GM12878 (cell line): ENCODE measurements around the gene HIRIP3. TPM values are rescaled to one million over a fixed set of nuclear protein-coding genes. Genes with fewer than 3 reads are reported as not detected.

Source experiments
- ATAC-seq: fragments of 200-7000 bp; cut with Tn5 transposase; 3 replicates; pipeline ENCODE4 v1.9.1; 2020; ENCODE audit warnings: mild to moderate bottlenecking, moderate library complexity
- BruUV-seq: library from RNA; stranded (reverse); fragments of 400-500 nt; replicated peaks from 2 replicates; lab custom pipeline; 2021; lab: Mats Ljungman, UMichigan
- CTCF ChIA-PET: fragments of 300-600 bp; sonication (Branson Sonifier 250); formaldehyde crosslinking; extraction: SDS; loops from one replicate; lab custom pipeline; 2021; ENCODE audit warnings: inconsistent platforms; lab: Yijun Ruan, JAX
- POLR2A ChIA-PET: fragments of 350-600 bp; formaldehyde crosslinking; extraction: SDS; loops from one replicate; lab custom pipeline; 2021; ENCODE audit warnings: inconsistent platforms; lab: Charles Lee
- RAD21 ChIA-PET: fragments of 300-600 bp; sonication (Branson Sonifier 250); formaldehyde crosslinking; loops from one replicate; lab custom pipeline; 2023; ENCODE audit warnings: antibody characterized with exemption; ENCODE audit not compliant: unreplicated experiment; lab: Charles Lee
- SMC1A ChIA-PET: fragments of 300-600 bp; sonication (Branson Sonifier 250); formaldehyde crosslinking; loops from one replicate; lab custom pipeline; 2023; ENCODE audit not compliant: unreplicated experiment, uncharacterized antibody; lab: Charles Lee
- DNase-seq: peaks from one replicate; pipeline ENCODE4 v3.0.0-alpha.2; 2011; ENCODE audit warnings: low read depth, low spot score
- FAIRE-seq: peaks from 3 replicates; lab custom pipeline; 2011; peaks lifted over from hg19 to GRCh38; lab: Jason Lieb, UNC
- H2AFZ ChIP-seq: 2 replicates; pipeline ENCODE4 v1.6.0; 2011; ENCODE audit warnings: low read depth, low read length, control low read depth; ENCODE audit not compliant: control insufficient read depth
- H3K27ac ChIP-seq: 2 replicates; pipeline ENCODE4 v1.5.1; 2011; ENCODE audit warnings: control low read depth; ENCODE audit not compliant: control insufficient read depth, insufficient read depth
- H3K27me3 ChIP-seq, 2 experiments: replicated peaks in 1 of 2; 2 replicates each; pipeline versions ENCODE4 v1.6.0 to v1.6.1; 2011; ENCODE audit warnings: low read length in 1 of 2; ENCODE audit not compliant: control insufficient read depth in 2 of 2, insufficient read depth in 2 of 2
- H3K36me3 ChIP-seq, 2 experiments: 2 replicates each; pipeline ENCODE4 v1.5.1; 2011; ENCODE audit warnings: low read length in 1 of 2; ENCODE audit not compliant: control insufficient read depth in 2 of 2, insufficient read depth in 2 of 2
- H3K4me1 ChIP-seq: 2 replicates; pipeline ENCODE4 v1.6.1; 2011; ENCODE audit warnings: mild to moderate bottlenecking, low read length, moderate library complexity, mixed read lengths; ENCODE audit not compliant: control insufficient read depth, insufficient read depth
- H3K4me2 ChIP-seq: 2 replicates; pipeline ENCODE4 v1.6.0; 2011; ENCODE audit warnings: control low read depth; ENCODE audit not compliant: control insufficient read depth, insufficient read depth
- H3K4me3 ChIP-seq: fragments of 200-600 bp; sonication (generic); 2 replicates; pipeline ENCODE4 v1.5.1; 2016
- H3K79me2 ChIP-seq: 2 replicates; pipeline ENCODE4 v1.6.0; 2011; ENCODE audit warnings: low read length; ENCODE audit not compliant: control insufficient read depth, insufficient read depth
- H3K9ac ChIP-seq: 2 replicates; pipeline ENCODE4 v1.8.0; 2011; ENCODE audit warnings: low read length, control low read depth, mixed read lengths; ENCODE audit not compliant: control insufficient read depth, insufficient read depth
- H3K9me3 ChIP-seq: replicated peaks from 3 replicates; pipeline ENCODE4 v1.5.1; 2011; ENCODE audit warnings: mild to moderate bottlenecking, low read length; ENCODE audit not compliant: control insufficient read depth, insufficient read depth
- H4K20me1 ChIP-seq: 2 replicates; pipeline ENCODE4 v1.6.0; 2011; ENCODE audit not compliant: control insufficient read depth, insufficient read depth
- BCL11A ChIP-seq: IDR thresholded peaks from 2 replicates; pipeline ENCODE4 v1.6.1; 2011; ENCODE audit warnings: low read depth, low read length
- BRCA1 ChIP-seq: IDR thresholded peaks from 2 replicates; pipeline ENCODE4 v1.6.1; 2011; ENCODE audit warnings: low read depth, low read length, improper control_type of control experiment
- IKZF1 ChIP-seq: fragments of 450-650 bp; conservative IDR thresholded peaks from 2 replicates; pipeline ENCODE4 v1.6.1; 2017; ENCODE audit warnings: antibody characterized with exemption, mild to moderate bottlenecking
- NR2C1 ChIP-seq: fragments of 450-650 bp; IDR thresholded peaks from 2 replicates; pipeline ENCODE4 v1.6.1; 2017; ENCODE audit warnings: antibody characterized with exemption, mild to moderate bottlenecking, moderate library complexity
- POU2F2 ChIP-seq: IDR thresholded peaks from 3 replicates; pipeline ENCODE4 v1.6.1; 2011; ENCODE audit warnings: low read depth, mild to moderate bottlenecking, low read length, borderline replicate concordance
- RUNX3 ChIP-seq: IDR thresholded peaks from 2 replicates; pipeline ENCODE4 v1.6.1; 2012; ENCODE audit warnings: low read length, inconsistent platforms
- SMARCA5 ChIP-seq: fragments of 450-650 bp; IDR thresholded peaks from 2 replicates; pipeline ENCODE4 v1.6.1; 2017; ENCODE audit warnings: mild to moderate bottlenecking
- SPI1 ChIP-seq: IDR thresholded peaks from 2 replicates; pipeline ENCODE4 v1.6.1; 2011; ENCODE audit warnings: low read depth, mild to moderate bottlenecking, low read length, moderate library complexity, borderline replicate concordance; ENCODE audit not compliant: insufficient read depth
- ZNF622 ChIP-seq: fragments of 450-650 bp; IDR thresholded peaks from 2 replicates; pipeline ENCODE4 v1.6.1; 2017; ENCODE audit warnings: mild to moderate bottlenecking, inconsistent platforms
- WGBS: methylation state at CpG from one replicate; pipeline ENCODE4 v1.1.6; 2016; ENCODE audit warnings: low lambda C conversion rate; ENCODE audit not compliant: insufficient replicate concordance, insufficient coverage; ENCODE audit errors: missing lambda C conversion rate; 5-methylcytosine and 5-hydroxymethylcytosine counted together
- in situ Hi-C: fragments of 300-500 bp; cut with MboI; formaldehyde crosslinking; loops from 9 replicates; pipeline ENCODE4 v1.14.3; 2018; ENCODE audit warnings: mixed read lengths
- intact Hi-C: fragments of 100-400 bp; cut with micrococcal nuclease; formaldehyde crosslinking; loops from one replicate; pipeline ENCODE4 v1.14.2; 2022; ENCODE audit not compliant: unreplicated experiment
- polyA plus RNA-seq, 11 experiments: library from polyadenylated mRNA; depleted of rRNA in 4 of 11; unstranded in 6 of 11; stranded (reverse) in 5 of 11; fragments of >200 nt; fragmentation: Nextera tagmentation in 4 of 11; fragmentation: Illumina TruSeq in 1 of 11; extraction: Ambion mirVana in 4 of 11; extraction: Trizol in 1 of 11; gene quantifications; 1 replicate in 1 of 11; 2 replicates in 10 of 11; pipeline versions ENCODE4 v1.2.1 to v1.2.3, GENCODE V29; 2011 to 2016; ENCODE audit warnings: inconsistent platforms in 2 of 11, missing spikeins in 2 of 11, low read depth in 1 of 11
- total RNA-seq, 4 experiments: library from RNA; depleted of rRNA in 3 of 4; stranded (reverse); fragments of >200 nt in 3 of 4; fragmentation: Illumina TruSeq in 1 of 4; extraction: Trizol in 1 of 4; gene quantifications; 2 replicates each; pipeline versions ENCODE4 v1.2.1 to v1.2.3, GENCODE V29; 2013 to 2021

The HIRIP3 gene
- total and polyA plus RNA-seq, 10 of the 15 experiments (the other 5 are each of a cell fraction or from before 2014, with no cell fraction given) = 4.1 to 43.5 (median 23.9) TPM

DNA sequence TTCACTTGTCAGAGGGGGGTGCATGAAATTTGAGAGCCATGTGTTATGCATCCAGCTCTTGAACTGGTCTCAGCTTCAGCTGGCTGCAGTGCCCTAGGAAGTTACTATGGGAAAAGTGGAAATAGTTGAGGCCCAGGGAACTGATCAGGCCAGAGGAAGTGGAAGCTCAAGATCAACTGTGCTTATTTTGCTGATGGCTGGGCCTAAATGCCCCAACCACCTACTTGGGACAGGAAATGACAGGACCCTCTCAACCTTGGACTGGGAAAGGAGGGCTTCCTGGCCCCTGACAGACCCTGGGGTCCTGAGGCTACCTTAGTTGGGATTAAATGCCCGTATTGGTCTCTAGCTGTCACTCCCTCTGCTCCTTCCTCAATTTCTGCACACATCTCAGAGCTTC is 22.9 kb downstream of the HIRIP3 start:
- ChIA-PET CTCF (interaction anchor here (0.7 to 2.2 kb wide), 8 partner anchors 10 to 169 kb away, joined by 3 to 21 read pairs (median 5); partner anchors contain the start of genes HIRIP3, KCTD13, PAGR1 and TMEM219), SMC1A (interaction anchor here (1.0 to 2.8 kb wide), 6 partner anchors 8 to 124 kb away, joined by 3 to 20 read pairs (median 4); partner anchors contain the start of gene TMEM219)
- TF ChIP-seq BCL11A (no peak), IKZF1 (no peak), BRCA1 (no peak), NR2C1 (no peak), RUNX3 (no peak), SPI1 (no peak), POU2F2 (no peak), ZNF622 (no peak), SMARCA5 (no peak)
- TF ChIP-seq, all 136 proteins: peak for 0
- no peak overlapping the region for H3K4me2 ChIP-seq
- H3K4me1 ChIP-seq = peaks cover 9% of the 10 kb centered on the region; the same call in 1 of the 2 replicates
- DNase-seq = no peak
- no peak overlapping the region for H2AFZ ChIP-seq
- H3K27ac ChIP-seq = no peak overlapping the region
- no peaks in the 10 kb centered on the region for H3K27me3 ChIP-seq
- WGBS = 89% methylated on average over 1 of the region's 1 CpG
- no peaks in the 10 kb centered on the region for H4K20me1 ChIP-seq
- no peak for FAIRE-seq
- BruUV-seq = no TSS peak
- ATAC-seq = no peak
- no peak overlapping the region for H3K4me3 ChIP-seq
- ChIA-PET POLR2A (interaction anchor here (0.8 to 6.0 kb wide), 7 partner anchors 11 to 156 kb away, joined by 4 to 53 read pairs (median 9); partner anchors contain the start of genes INO80E, KCTD13, PAGR1 and TMEM219), RAD21 (interaction anchor here (1.1 to 2.3 kb wide), 4 partner anchors 10 to 182 kb away, joined by 3 to 19 read pairs (median 5); partner anchors contain the start of genes HIRIP3, INO80E, KIF22 and TMEM219)
- H3K9me3 ChIP-seq = no peaks in the 10 kb centered on the region; the same call in 2 of the 3 replicates
- no peak overlapping the region for H3K9ac ChIP-seq
- intact Hi-C loops = no loop called here
- no peaks in the 10 kb centered on the region; a peak in 2 of 4 replicates for H3K36me3 ChIP-seq
- in situ Hi-C loops = no loop called here
- H3K79me2 ChIP-seq = peaks cover 37% of the 10 kb centered on the region
